Smooth muscle cell of trachea (primary cell): ENCODE data around the gene GFM1. TPM values are rescaled to one million over a fixed set of nuclear protein-coding genes. Genes with fewer than 3 reads are reported as not detected.

ENCODE experiments used
- total RNA-seq: library from RNA; depleted of rRNA; stranded (reverse); fragments of >200 nt; gene quantifications from 2 replicates; pipeline ENCODE4 v1.2.1, GENCODE V29; 2014

Gene GFM1
- 36.4 and 52.8 TPM in 2 replicates for total RNA-seq

DNA sequence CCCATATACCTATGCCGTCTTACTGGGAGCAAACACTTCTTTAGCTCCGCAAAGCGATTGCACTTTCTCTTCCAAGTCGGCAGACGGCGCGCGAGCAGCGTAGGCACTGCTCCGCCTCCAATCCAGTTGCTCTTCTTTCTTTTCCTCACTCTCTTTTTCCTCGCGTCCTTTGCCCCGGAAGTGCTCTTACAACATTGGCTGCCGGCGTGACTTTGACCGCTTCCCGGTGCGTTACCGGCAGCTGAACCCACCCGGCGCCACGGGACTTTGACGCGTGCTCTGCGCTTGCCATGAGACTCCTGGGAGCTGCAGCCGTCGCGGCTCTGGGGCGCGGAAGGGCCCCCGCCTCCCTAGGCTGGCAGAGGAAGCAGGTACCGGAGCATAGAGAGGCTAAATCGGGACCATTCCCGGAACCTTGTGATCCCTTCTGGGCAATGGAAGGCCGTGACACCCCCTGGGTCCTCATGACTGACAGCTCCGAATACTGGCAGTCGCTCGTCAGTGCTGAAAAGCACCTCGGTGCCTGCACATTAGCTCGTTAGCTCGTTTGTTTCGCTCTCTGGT lies at the start of gene GFM1:
Gene GFM1, plus strand, starts transcription at position 183 of the 564 bp plus-strand sequence. Its CDS starts 108 bp downstream, at position 291.

DNA sequence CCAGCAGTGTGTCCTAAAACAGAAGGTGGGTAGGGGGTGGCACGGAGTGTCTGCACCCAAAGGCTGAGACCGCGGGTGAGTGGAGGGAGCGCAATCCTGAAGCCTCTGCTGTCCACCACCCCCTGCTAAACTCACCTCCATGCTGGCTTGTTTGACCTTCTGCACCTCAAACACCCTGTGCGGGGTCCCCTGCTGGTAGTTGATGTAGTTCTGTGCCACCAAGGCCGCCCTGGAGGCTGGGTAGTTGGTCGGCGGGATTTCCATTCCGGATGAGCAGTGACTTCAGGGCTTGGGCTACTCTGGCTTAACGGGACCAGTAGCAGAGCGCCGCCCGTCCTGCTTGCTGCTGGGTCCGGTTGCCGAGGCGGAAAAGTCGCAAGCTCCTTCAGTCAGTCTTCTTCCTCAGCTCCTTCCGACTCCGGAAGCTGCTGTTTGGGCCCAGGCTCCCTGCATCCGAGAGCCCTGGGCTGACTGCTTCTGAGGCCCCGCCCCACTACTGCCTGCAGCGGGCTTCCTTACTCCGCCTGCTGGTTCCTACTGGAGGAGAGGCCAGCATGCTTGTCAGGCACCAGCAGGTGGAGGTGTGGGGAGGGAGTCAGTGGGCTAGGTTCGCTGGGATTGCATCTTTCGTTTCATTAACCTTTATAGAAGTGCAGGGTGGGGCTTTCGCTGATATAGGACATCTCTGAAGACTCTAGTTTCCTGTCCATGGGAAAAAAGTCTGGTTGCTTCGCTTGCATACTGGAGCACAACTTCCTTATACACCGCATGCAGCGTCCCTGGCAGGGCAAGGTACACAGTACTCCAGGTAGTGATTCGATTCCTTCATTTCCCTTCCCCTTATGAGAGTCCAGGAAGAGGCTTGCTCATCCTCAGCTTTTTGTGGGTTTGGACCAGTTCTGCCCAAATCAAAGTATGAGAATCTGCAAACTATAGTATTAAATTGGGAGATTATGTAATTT lies 28.2 kb downstream of the GFM1 start, which contains the start of gene LXN:
Gene LXN, minus strand, starts transcription at position 434 of the 962 bp plus-strand sequence. Its CDS starts 170 bp downstream, at position 264.

DNA sequence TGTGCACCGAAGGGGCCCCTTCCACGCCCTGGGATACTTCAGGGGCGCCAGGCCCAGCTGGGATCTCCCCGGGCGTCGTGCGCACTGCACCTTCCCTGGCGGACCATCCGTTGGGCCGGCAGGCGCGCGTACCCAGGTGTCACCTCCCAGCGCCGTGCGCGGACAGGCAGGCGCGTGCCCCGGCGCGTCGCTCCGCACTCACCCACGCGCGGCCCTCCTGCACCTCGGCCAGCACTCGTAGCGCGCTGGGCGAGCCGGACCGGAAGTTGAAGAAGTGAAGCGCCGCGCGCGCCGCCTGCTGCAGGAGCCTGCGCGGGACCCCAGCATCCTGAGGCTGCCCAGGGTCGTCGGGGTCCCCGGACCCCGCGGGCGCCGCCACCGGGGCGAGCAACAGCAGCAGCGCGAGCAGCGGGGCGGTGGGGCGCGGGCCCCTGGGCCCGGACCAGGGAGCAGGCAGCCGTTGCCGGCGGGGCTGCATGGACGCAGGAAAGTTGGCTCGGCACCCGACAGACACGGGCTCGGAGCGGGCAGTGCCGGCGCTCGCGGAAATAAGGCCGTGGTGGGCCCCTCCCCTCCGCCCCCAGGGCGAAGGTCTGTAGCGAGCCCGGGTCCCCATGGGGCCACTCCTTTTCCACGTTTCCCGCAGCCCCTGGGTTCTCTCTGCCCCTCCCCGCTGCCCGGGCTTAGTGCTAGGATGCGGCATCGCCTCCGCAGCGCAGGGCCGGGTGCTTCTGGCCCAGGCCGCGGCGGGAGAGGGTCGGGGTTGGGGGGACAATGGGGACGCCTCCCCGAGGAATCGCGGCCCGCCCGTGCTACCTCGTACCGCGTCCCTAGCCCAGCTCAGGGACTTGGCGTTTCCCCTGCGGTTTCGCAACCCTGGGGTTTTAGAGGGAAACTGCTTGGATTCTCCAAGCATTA lies 87.9 kb downstream of the GFM1 start, which contains the start of gene RARRES1:
Gene RARRES1, minus strand, starts transcription at position 520 of the 918 bp plus-strand sequence. Its CDS starts 42 bp downstream, at position 478.

Other genes starting within 250 kb of the GFM1 start
- gene MLF1, start 73.3 kb upstream of the GFM1 start, total RNA-seq: 11.9 and 12.7 TPM in 2 replicates
- 160 and 200 TPM in 2 replicates for gene LXN, start 28.1 kb downstream of the GFM1 start, total RNA-seq
- 48.3 and 232 TPM in 2 replicates for gene RARRES1, start 87.9 kb downstream of the GFM1 start, total RNA-seq
- 140 and 195 TPM in 2 replicates for gene MFSD1, start 157.5 kb downstream of the GFM1 start, total RNA-seq